SK-N-SH (cell line): ENCODE data around the gene MEX3A. TPM values are rescaled to one million over a fixed set of nuclear protein-coding genes. Genes with fewer than 3 reads are reported as not detected.

ENCODE experiments used
- CTCF ChIA-PET: fragments of 300-600, 350-600 bp; formaldehyde crosslinking; extraction: SDS; loops from one replicate; lab custom pipeline; 2021; lab: Yijun Ruan, JAX
- POLR2A ChIA-PET: fragments of 350-600 bp; sonication (Branson Sonifier 250); formaldehyde crosslinking; extraction: SDS; loops from one replicate; lab custom pipeline; 2020; ENCODE audit warnings: antibody characterized with exemption, inconsistent platforms; lab: Yijun Ruan, JAX
- DNase-seq: peaks from one replicate; pipeline ENCODE4 v3.0.0; 2012
- H2AFZ ChIP-seq: fragments of 200-600 bp; sonication (generic); 2 replicates; pipeline ENCODE4 v1.8.1; 2016; ENCODE audit warnings: antibody characterized with exemption, mild to moderate bottlenecking, low read depth
- H3F3A ChIP-seq: fragments of 200-600 bp; sonication (generic); replicated peaks from 2 replicates; pipeline ENCODE3; 2016; ENCODE audit warnings: antibody characterized with exemption, mild to moderate bottlenecking; ENCODE audit not compliant: insufficient read depth
- H3K27ac ChIP-seq, 2 experiments: fragments of 200-500 bp in 1 of 2; fragments of 200-600 bp in 1 of 2; sonication (Bioruptor generic) in 1 of 2; sonication (generic), shearing (Covaris generic) in 1 of 2; 2 replicates each; pipeline versions ENCODE4 v1.5.1 to v1.6.1; 2014 to 2016; ENCODE audit warnings: low read depth in 2 of 2, inconsistent platforms in 1 of 2, low read length in 1 of 2, mild to moderate bottlenecking in 1 of 2, mixed read lengths in 1 of 2
- H3K27me3 ChIP-seq: fragments of 200-600 bp; sonication (generic), shearing (Covaris generic); 2 replicates; pipeline ENCODE4 v1.6.1; 2016; ENCODE audit warnings: mixed run types; ENCODE audit not compliant: insufficient read depth
- H3K36me3 ChIP-seq, 2 experiments: fragments of 200-500 bp in 1 of 2; fragments of 200-600 bp in 1 of 2; sonication (Bioruptor generic) in 1 of 2; sonication (generic) in 1 of 2; replicated peaks in 1 of 2; 2 replicates each; pipeline versions ENCODE3 to v1.5.1; 2014 to 2016; ENCODE audit warnings: low read length in 1 of 2, mild to moderate bottlenecking in 1 of 2; ENCODE audit not compliant: insufficient read depth in 2 of 2, control insufficient read depth in 1 of 2
- H3K4me1 ChIP-seq, 2 experiments: fragments of 200-500 bp in 1 of 2; fragments of 200-600 bp in 1 of 2; sonication (Bioruptor generic) in 1 of 2; sonication (generic), shearing (Covaris generic) in 1 of 2; 2 replicates each; pipeline versions ENCODE4 v1.5.1 to v1.6.1; 2014 to 2016; ENCODE audit warnings: low read depth in 1 of 2, low read length in 1 of 2, mixed run types in 1 of 2; ENCODE audit not compliant: insufficient read depth in 2 of 2, control insufficient read depth in 1 of 2
- H3K4me2 ChIP-seq: fragments of 200-600 bp; sonication (generic), shearing (Covaris generic); 2 replicates; pipeline ENCODE4 v1.6.1; 2017; ENCODE audit warnings: mixed run types
- H3K4me3 ChIP-seq, 2 experiments: fragments of 200-500 bp in 1 of 2; fragments of 200-600 bp in 1 of 2; sonication (Bioruptor generic) in 1 of 2; sonication (generic), shearing (Covaris generic) in 1 of 2; 2 replicates each; pipeline versions ENCODE4 v1.5.1 to v1.8.1; 2014 to 2016; ENCODE audit warnings: low read depth in 2 of 2, inconsistent platforms in 1 of 2, low read length in 1 of 2, mild to moderate bottlenecking in 1 of 2, mixed read lengths in 1 of 2, moderate library complexity in 1 of 2
- H3K79me2 ChIP-seq: fragments of 200-600 bp; sonication (generic); 2 replicates; pipeline ENCODE4 v1.8.1; 2017; ENCODE audit warnings: mild to moderate bottlenecking; ENCODE audit not compliant: insufficient read depth
- H3K9ac ChIP-seq: fragments of 200-600 bp; sonication (generic); 2 replicates; pipeline ENCODE4 v1.6.1; 2017; ENCODE audit warnings: mixed run types
- H3K9me2 ChIP-seq: fragments of 200-600 bp; sonication (generic); 2 replicates; pipeline ENCODE4 v1.6.1; 2017; ENCODE audit warnings: mixed run types
- H3K9me3 ChIP-seq: fragments of 200-600 bp; sonication (generic); 2 replicates; pipeline ENCODE4 v1.6.1; 2017; ENCODE audit warnings: mixed run types, mild to moderate bottlenecking, moderate library complexity
- H4K20me1 ChIP-seq: fragments of 200-600 bp; sonication (generic); 2 replicates; pipeline ENCODE4 v1.6.1; 2017; ENCODE audit warnings: mild to moderate bottlenecking, mixed run types; ENCODE audit not compliant: insufficient read depth
- RAD21 ChIP-seq: IDR thresholded peaks from 2 replicates; pipeline ENCODE4 v1.6.1; 2012; ENCODE audit warnings: mild to moderate bottlenecking, low read length
- SIN3A ChIP-seq: IDR thresholded peaks from 2 replicates; pipeline ENCODE4 v1.6.1; 2012; ENCODE audit warnings: low read depth, mild to moderate bottlenecking, low read length, moderate library complexity, borderline replicate concordance
- WGBS: methylation state at CpG from one replicate; pipeline ENCODE4 v1.1.6; 2017; ENCODE audit warnings: low lambda C conversion rate; 5-methylcytosine and 5-hydroxymethylcytosine counted together
- polyA plus RNA-seq, 3 experiments: library from polyadenylated mRNA; depleted of rRNA; stranded (reverse); fragments of >200 nt; gene quantifications; 2 replicates each; pipeline ENCODE4 v1.2.3, GENCODE V29; 2012
- TF ChIP-seq, protein P1 (sequence below): fragments of 200-600 bp; sonication (generic); IDR thresholded peaks from 2 replicates; pipeline ENCODE4 v1.6.1; 2017; ENCODE audit warnings: antibody characterized with exemption, mild to moderate bottlenecking, moderate library complexity
- TF ChIP-seq, protein P2 (sequence below): IDR thresholded peaks from 2 replicates; pipeline ENCODE4 v1.4.0; 2012; ENCODE audit warnings: low read depth, borderline replicate concordance
- TF ChIP-seq, protein P3 (sequence below): IDR thresholded peaks from 2 replicates; pipeline ENCODE4 v1.4.0; 2012; ENCODE audit warnings: low read depth, borderline replicate concordance

MEX3A gene
- polyA plus RNA-seq, 1 of the 3 experiments (the other 2 are of a cell fraction) = 16.2 TPM

DNA sequence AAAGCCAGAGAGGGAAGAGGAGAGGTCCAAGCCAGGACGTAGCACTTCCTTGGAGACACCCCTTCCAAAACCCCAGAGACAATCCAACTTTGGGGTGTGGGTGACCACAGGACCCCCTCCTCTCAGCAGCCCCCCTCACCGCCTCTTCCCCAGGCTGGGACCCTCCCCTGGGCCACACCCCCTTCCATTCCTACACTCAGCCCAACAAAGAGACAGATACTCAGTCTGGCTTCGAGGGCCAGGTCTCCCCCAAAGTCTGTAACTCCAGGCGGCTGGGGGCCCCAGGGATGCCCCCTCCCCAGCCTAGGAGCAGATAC is 1.4 kb downstream of the MEX3A start:
- WGBS = 33% methylated on average over 2 of the region's 4 CpGs
- Histone ChIP-seq H4K20me1 (peaks cover 41% of the 10 kb centered on the region), H3K79me2 (peaks cover 89% of the 10 kb centered on the region), H3K9me2 (no peaks in the 10 kb centered on the region), H3K27me3 (no peaks in the 10 kb centered on the region), H3K9me3 (no peaks in the 10 kb centered on the region), H3K4me2 (peak overlapping the region; percentile 86), H3F3A (no peaks in the 10 kb centered on the region), H3K27ac (peak overlapping the region; percentile 57 to 87), H2AFZ (no peak overlapping the region), H3K4me3 (peak overlapping the region; percentile 79 to 88), H3K4me1 (peaks cover 14 to 38% of the 10 kb centered on the region in 2 experiments; a peak in 3 of 4 replicates), H3K36me3 (peaks cover 0 to 25% of the 10 kb centered on the region in 2 experiments), H3K9ac (peak overlapping the region; percentile 90)
- ChIA-PET POLR2A (interaction anchor here (2.4 kb wide), 1 partner anchor 11 kb away, joined by 7 read pairs; no protein-coding TSS in a partner anchor), CTCF (interaction anchor here (0.6 to 29.6 kb wide), 3 partner anchors 15 to 50 kb away, joined by 4 to 1559 read pairs (median 15); partner anchors contain the start of gene LMNA)
- peak; percentile 63 for DNase-seq
- TF ChIP-seq RAD21 = no peak
- TF ChIP-seq, protein P1, sequence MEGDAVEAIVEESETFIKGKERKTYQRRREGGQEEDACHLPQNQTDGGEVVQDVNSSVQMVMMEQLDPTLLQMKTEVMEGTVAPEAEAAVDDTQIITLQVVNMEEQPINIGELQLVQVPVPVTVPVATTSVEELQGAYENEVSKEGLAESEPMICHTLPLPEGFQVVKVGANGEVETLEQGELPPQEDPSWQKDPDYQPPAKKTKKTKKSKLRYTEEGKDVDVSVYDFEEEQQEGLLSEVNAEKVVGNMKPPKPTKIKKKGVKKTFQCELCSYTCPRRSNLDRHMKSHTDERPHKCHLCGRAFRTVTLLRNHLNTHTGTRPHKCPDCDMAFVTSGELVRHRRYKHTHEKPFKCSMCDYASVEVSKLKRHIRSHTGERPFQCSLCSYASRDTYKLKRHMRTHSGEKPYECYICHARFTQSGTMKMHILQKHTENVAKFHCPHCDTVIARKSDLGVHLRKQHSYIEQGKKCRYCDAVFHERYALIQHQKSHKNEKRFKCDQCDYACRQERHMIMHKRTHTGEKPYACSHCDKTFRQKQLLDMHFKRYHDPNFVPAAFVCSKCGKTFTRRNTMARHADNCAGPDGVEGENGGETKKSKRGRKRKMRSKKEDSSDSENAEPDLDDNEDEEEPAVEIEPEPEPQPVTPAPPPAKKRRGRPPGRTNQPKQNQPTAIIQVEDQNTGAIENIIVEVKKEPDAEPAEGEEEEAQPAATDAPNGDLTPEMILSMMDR = no peak
- TF ChIP-seq, protein P2, sequence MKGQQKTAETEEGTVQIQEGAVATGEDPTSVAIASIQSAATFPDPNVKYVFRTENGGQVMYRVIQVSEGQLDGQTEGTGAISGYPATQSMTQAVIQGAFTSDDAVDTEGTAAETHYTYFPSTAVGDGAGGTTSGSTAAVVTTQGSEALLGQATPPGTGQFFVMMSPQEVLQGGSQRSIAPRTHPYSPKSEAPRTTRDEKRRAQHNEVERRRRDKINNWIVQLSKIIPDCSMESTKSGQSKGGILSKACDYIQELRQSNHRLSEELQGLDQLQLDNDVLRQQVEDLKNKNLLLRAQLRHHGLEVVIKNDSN = no peak
- 0 out of 2 replicates have a peak, but pooled peaks have one; percentile 0 for TF ChIP-seq SIN3A

DNA sequence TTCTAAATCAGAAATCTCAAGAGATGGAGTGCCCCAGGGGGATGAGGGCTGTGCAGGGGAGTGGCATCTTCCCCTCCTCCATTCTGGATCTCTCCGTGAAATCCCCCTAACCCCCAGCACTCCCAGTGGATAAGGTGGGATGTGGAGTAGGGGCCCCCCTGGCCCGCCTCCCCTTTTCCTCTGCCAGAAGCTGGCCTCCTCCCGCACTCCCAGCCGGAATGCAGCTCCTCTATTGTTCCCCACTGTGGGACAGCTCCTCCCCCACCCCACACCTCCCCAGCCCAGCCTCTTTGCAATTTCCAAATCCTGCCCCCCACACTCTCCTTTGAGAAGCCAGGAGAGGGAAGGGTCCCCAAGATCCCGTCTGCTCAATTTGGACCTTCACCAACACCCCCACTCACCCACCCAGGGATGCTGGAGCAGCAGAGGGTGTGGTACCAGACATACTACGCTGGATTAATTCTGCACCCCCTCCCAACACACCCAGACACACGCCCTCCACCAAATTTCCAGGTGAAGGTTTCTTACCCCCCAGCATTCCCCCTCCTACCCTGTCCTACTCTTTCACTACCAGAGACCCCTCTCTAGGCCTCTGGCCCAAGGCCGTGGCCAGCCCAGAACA is 1.9 kb downstream of the MEX3A start:
- TF ChIP-seq, protein P3, sequence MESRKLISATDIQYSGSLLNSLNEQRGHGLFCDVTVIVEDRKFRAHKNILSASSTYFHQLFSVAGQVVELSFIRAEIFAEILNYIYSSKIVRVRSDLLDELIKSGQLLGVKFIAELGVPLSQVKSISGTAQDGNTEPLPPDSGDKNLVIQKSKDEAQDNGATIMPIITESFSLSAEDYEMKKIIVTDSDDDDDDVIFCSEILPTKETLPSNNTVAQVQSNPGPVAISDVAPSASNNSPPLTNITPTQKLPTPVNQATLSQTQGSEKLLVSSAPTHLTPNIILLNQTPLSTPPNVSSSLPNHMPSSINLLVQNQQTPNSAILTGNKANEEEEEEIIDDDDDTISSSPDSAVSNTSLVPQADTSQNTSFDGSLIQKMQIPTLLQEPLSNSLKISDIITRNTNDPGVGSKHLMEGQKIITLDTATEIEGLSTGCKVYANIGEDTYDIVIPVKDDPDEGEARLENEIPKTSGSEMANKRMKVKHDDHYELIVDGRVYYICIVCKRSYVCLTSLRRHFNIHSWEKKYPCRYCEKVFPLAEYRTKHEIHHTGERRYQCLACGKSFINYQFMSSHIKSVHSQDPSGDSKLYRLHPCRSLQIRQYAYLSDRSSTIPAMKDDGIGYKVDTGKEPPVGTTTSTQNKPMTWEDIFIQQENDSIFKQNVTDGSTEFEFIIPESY = no peak
- H3K9me2 ChIP-seq = no peaks in the 10 kb centered on the region
- H3K4me1 ChIP-seq = peaks cover 14 to 40% of the 10 kb centered on the region in 2 experiments; a peak in 3 of 4 replicates
- peak overlapping the region; percentile 79 to 88 for H3K4me3 ChIP-seq
- peaks cover 0 to 30% of the 10 kb centered on the region in 2 experiments for H3K36me3 ChIP-seq
- no peak overlapping the region for H2AFZ ChIP-seq
- CTCF ChIA-PET = interaction anchor here (0.6 to 3.1 kb wide), 4 partner anchors 10 to 145 kb away, joined by 3 to 15 read pairs (median 4); no protein-coding TSS in a partner anchor
- peaks cover 93% of the 10 kb centered on the region for H3K79me2 ChIP-seq
- peak overlapping the region; percentile 90 for H3K9ac ChIP-seq
- H3K27ac ChIP-seq = peak overlapping the region; percentile 57 to 87; a peak in 3 of 4 replicates
- no peaks in the 10 kb centered on the region for H3K27me3 ChIP-seq
- H3F3A ChIP-seq = no peaks in the 10 kb centered on the region
- DNase-seq = no peak
- H3K4me2 ChIP-seq = peak overlapping the region; percentile 86
- H3K9me3 ChIP-seq = no peaks in the 10 kb centered on the region
- POLR2A ChIA-PET = interaction anchor here (2.4 kb wide), 1 partner anchor 10 kb away, joined by 7 read pairs; no protein-coding TSS in a partner anchor
- WGBS = 16% methylated on average over 8 of the region's 8 CpGs
- H4K20me1 ChIP-seq = peaks cover 46% of the 10 kb centered on the region
